ENCODE data around the gene ELF1. TPM values are rescaled to one million over a fixed set of nuclear protein-coding genes. Genes with fewer than 3 reads are reported as not detected.
"Not testable (repeated sequence)": the region's sequence is repeated elsewhere in the genome, so short reads cannot be mapped to it uniquely, and the experiment has no call there.

ELF1 gene
- total RNA-seq, 2 donors from 2014 or later = 40.1 to 50.7 TPM

DNA sequence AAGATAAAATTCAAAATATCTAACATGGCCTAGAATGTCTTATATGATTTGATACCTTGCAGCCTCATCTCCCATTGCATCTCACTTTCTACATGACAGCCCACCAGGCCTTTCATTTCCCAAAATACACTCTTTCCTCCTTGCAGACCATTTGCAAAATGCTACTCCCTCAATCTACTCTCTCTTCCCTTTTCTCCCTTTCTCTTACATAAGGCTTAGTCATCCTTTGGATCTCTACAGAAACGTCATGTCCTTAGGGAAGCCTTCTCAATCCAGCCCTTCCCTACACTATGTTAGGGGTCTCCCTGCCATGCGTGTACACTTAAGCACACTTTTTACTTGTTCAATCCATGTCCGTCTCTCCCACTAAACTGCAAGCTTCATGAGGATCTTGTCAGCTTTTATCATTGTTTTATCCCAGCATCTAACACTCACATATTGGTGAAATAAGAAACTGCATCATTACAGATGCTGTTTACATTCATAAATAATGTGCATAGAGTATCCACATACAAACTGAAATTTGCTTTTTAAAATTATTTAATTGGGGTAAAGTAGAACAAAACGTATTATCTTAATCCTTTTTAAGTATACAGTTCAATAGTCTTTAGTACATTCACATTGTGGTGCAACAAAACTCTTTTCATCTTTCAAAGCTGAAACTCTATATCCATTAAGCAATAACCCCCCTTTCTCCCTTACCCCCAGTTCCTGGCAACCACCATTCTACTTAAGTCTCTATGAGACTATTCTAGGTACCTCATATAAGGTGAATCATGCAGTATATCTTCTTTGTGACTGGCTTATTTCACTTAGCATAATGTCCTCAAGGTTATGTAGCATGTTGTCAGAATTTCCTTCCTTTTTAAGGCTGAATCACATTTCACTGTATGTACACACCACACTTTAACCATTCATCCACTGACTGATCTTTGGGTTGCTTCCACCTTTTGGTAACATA is 30.6 kb upstream of the ELF1 start:
- intact Hi-C loops (cut with DNase I) = no loop called here
- ATAC-seq (peak in 1 of 2 donors; percentile 58), DNase-seq (no peak)

- intact Hi-C loops (cut with DNase I) = no loop called here
- ATAC-seq (no peak), DNase-seq (no peak)
Observed at GRCh38 chr13:41048640-41049039, 29.5 kb upstream of the ELF1 start.

GRCh38 chr13:41042419-41042818 is 23.3 kb upstream of the ELF1 start:
- intact Hi-C loops (cut with DNase I); ATAC-seq; DNase-seq: not testable (repeated sequence)

DNA sequence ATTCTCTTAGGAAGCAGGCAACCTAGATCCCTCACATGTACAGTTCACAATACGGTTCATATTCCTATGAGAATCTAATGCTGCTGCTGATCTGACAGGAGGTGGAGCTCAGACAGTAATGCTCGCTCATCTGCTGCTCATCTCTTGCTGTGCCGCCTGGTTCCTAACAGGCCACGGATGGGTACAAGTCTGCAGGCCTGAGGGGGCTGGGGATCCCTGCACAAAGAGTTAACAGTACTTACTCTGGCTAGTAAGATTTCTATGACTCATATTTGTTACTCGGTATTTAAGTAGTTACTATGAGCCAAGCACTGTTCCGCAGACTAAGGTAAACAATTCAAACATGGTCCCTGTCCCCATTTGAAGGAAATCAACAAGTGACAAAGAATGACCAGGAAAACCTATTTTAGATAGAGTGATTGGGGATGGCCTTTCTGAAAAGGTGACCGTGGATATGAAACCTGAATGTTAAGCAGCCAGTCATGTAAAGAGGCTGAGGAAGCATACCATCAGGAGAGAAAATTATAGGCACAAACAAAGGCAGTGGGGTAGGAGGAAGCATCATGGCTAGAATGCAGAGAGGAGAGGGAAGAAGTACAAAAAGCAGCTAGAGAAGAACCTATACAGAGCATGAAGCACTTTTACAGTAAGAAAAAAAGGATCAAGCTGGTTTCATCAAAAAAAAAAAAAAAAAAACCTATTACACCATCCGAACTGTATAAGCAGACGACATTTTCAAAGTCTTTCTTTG is 21.6 kb upstream of the ELF1 start:
- intact Hi-C loops (cut with DNase I) = no loop called here
- ATAC-seq = no peak
- no peak for DNase-seq

- intact Hi-C loops (cut with DNase I) = no loop called here
- DNase-seq (no peak), ATAC-seq (no peak)
Observed at GRCh38 chr13:41039746-41040145, 20.6 kb upstream of the ELF1 start.

GRCh38 chr13:41036557-41036956 is 17.4 kb upstream of the ELF1 start:
- intact Hi-C loops (cut with DNase I); ATAC-seq; DNase-seq: not testable (repeated sequence)

DNA sequence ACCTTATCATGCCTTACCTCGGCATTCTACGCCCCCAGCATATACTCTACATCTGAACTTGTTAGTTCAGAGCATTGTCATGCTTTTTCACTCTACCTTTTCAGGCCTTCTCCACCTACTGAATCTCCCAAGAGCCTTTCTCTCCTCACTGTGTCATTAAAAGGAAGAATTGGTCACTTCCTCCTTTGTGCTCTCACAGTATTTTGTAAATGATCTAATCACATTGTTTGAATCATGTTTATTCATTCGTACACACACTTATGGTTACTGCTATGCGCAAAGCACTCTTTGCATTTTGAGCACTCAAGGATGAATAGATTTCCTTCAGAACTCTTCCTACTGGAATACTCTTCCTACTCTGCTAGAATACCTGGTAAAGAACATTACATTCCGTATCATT is 15.8 kb upstream of the ELF1 start:
- ATAC-seq (no peak), DNase-seq (no peak)
- intact Hi-C loops (cut with DNase I) = no loop called here

- ATAC-seq = no peak
- intact Hi-C loops (cut with DNase I) = no loop called here
- no peak for DNase-seq
Observed at GRCh38 chr13:41034382-41034781, 15.3 kb upstream of the ELF1 start.

DNA sequence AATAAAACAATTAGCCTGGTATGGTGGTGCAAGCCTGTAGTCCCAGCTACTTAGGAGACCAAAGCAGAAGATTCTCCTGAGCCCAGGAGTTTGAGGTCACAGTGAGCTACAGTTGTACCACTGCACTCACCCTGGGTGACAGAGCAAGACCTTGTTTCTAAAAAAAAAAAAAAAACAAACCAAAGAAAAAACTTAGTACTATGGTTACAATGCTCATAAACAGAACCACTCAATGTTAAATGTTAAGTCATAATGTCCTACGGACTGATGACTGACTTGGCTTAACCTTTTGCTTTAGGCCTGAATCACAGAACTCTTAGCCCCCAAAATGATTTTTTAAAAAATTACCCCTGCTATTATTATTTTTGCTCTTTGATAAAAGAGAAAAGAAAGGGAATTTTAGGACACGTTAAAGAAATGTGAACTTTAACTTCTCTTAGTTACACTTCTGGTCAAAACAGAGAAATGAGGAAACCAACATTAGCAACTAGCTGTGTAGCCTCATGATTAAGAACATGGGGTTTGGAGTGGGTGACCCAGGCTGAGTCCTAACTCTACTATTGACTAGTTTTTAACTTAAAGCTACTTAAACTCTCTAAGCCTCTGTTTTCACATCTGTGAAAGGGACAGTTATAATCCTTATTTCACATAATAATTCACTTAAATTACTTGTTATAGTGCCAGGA is 13.7 kb upstream of the ELF1 start:
- DNase-seq (no peak), ATAC-seq (no peak)
- intact Hi-C loops (cut with DNase I) = no loop called here

GRCh38 chr13:41029629-41030028 is 10.5 kb upstream of the ELF1 start:
- ATAC-seq = no peak
- DNase-seq = no peak
- intact Hi-C loops (cut with DNase I) = no loop called here

DNA sequence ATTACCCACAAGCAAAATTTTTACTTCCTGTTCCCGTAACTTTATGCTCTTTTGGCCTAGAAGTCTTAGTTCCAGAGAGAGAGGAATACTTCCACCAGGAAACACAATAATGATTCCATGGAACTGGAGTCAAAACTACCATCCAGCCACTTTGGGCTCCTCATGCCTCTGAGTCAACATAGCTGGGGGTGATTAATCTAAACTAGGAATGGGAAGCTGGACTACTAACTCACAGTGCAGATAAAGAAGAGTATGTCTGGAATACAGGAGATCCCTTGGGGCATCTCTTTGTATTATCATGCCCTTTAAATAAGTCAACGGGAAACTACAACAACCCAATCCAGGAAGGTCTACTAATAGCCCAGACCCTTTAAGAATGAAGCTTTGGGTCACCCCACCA is 8.9 kb upstream of the ELF1 start:
- intact Hi-C loops (cut with DNase I) = no loop called here
- DNase-seq (no peak), ATAC-seq (no peak)

DNA sequence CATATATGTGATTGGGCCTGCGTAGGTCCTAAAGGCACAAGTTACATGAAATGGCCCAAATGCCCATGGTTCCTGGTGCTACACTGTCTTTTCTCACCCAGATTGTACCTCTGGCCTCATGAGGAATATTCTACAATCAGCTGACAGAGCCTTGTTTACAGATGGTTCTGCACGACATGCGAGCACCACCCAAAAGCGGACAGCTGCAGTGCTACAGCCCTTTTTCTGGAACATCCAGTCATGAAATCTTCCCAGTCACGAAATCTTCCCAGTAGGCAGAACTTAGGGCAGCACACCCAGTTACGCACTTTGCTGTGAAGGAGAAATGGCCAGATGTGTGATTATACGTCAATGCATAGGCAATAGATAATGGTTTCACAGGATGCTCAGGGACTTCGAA is 7.7 kb upstream of the ELF1 start:
- intact Hi-C loops (cut with DNase I) = no loop called here
- no peak for ATAC-seq
- no peak for DNase-seq

- DNase-seq (no peak), ATAC-seq (no peak)
- intact Hi-C loops (cut with DNase I) = no loop called here
Observed at GRCh38 chr13:41025518-41025917, 6.4 kb upstream of the ELF1 start.

DNA sequence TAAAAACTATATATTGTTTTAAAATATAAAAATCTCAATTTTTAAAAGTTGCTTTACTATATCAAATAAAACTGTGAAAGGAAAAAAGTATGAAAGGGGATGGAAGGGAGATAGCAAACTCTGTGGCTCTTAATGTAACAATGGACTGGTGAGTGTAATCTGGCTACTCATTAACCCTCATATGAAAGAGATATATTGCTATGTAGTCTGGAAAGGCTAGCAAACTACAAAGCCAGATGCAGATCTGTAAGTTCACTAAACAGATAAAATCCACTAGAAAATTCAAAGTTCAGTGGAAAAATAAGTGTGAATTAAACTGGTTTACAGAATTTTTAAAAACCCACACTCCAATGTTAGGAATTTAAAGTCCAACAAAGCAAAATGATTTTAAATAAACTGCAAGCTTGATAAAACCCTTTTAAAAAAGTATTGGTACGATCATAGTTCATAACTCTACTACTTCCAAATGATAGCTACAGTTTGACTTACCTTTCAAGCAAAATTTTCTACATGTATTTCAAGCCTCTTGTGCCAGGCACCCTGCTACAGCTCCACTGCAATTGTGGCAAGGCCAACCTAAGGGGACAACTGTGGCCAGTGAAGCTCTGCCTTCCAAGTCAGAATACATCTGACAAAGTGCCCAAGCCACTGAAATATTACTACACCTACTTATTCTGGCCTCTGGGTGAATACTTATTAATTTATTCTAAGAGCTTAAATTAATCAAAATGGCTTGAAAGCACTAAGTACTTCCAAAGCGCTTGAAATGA is 647 bp upstream of the ELF1 start:
- DNase-seq = no peak
- peak; percentile 17 to 39 for ATAC-seq

GRCh38 chr13:41018602-41018948 is 541 bp downstream of the ELF1 start:
- ATAC-seq (no peak), DNase-seq (no peak)
- intact Hi-C loops (cut with DNase I) = no loop called here

More for the DNA sequence above, 647 bp upstream of the ELF1 start:
- intact Hi-C loops (cut with DNase I) = no loop called here

DNA sequence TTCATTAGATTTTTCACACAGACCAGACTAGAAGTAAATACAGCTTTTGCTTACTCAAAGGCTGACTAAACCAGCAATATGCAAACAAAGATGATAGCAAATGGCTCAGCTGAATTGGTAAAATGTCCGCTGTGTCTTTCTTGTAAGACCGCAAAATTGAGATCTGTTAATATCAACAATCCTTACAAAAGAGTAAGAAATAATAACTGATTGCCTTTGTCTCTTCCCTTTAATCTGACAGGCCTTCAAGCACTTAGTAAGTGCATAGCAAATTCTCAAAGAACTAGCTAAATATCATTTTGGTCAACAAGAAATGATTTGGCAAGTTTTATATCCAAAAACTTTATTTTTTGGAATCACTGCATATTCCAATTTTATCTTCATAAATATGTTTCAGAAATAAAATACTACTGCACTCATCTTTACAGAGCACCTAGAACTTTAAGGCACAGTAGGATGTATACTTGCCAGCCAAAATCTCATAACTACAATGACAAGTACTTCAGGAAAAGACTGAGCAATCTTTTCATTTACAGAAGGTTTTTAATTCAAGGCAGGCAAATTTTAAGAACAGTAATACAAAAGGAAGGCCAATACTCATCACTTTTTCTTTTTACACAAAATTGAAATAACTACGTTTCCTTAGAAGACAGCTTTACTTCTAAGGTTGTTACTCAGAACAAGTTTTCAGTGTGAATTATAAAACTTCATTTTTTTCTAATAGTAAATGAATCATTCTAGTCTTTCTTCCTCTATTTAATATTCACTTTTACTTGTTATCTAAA is 1.1 kb downstream of the ELF1 start:
- ATAC-seq = no peak
- intact Hi-C loops (cut with DNase I) = no loop called here

DNA sequence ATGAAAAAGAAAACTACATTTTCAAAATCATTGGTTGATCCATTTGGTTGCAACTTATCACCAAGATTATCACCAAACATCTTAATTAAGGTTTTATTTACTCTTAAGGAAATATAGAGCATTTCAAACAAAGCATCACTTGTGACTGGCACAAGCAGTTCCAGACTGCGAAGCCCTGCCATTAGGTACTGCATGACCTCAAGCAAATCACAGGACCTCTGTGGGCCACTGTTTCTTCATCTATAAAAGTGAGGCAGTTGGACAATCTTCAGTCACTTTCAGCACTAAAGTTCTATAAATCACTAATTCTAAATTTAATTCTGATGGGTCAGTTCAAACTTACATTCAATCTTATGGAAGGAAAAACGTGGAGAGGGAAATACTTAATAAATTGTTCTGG is 2.0 kb downstream of the ELF1 start:
- no peak for ATAC-seq
- DNase-seq = no peak
- intact Hi-C loops (cut with DNase I) = no loop called here

More for the DNA sequence above, 1.1 kb downstream of the ELF1 start:
- no peak for DNase-seq

- DNase-seq (no peak), ATAC-seq (no peak)
- intact Hi-C loops (cut with DNase I) = no loop called here
Observed at GRCh38 chr13:41015920-41016319, 3.2 kb downstream of the ELF1 start.
